ENCODE data around the gene SIM1.

DNA sequence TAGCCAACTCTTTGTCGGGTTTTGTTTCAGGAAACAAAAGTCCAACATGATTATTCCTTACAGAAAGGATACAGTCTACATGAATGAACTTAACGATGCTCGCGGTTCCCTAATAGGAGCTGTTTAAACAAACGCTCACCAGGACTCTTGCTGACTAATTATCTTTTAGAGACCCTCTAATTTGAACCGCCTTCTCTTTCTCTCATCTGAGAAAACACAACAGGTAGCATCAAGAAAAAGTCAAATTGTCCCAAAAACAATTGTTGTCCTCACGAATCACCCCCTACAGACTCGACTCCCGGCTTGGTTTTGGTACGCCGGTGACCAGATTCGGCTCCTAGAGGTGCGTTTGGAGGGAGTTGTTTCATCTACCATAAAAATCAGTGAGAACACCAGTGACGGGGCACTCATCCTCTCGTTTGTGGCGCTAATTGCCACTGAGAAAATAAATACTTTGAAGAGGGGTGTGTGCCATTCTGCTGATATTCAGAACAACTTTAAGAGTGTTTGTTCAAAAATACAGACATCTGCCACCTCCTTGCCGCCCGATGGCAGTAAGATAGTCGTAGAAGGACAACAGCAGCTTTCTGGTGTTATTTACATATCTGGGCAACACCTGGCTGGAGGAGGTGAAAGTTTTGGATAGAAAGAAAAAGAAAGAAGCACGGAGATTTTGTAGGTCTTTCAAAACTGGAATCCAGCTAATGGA lies 1.1 kb upstream of the SIM1 start:
- TF ChIP-seq, protein P1, sequence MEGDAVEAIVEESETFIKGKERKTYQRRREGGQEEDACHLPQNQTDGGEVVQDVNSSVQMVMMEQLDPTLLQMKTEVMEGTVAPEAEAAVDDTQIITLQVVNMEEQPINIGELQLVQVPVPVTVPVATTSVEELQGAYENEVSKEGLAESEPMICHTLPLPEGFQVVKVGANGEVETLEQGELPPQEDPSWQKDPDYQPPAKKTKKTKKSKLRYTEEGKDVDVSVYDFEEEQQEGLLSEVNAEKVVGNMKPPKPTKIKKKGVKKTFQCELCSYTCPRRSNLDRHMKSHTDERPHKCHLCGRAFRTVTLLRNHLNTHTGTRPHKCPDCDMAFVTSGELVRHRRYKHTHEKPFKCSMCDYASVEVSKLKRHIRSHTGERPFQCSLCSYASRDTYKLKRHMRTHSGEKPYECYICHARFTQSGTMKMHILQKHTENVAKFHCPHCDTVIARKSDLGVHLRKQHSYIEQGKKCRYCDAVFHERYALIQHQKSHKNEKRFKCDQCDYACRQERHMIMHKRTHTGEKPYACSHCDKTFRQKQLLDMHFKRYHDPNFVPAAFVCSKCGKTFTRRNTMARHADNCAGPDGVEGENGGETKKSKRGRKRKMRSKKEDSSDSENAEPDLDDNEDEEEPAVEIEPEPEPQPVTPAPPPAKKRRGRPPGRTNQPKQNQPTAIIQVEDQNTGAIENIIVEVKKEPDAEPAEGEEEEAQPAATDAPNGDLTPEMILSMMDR (IDR thresholded peaks at IDR 0.05): no peak
- TF ChIP-seq ZFX (IDR thresholded peaks at IDR 0.05; ENCODE audit: borderline replicate concordance): no peak

All from 22Rv1 (cell line).